ENCODE measurements around the gene KIAA0753. TPM values are rescaled to one million over a fixed set of nuclear protein-coding genes. Genes with fewer than 3 reads are reported as not detected.

The KIAA0753 gene
- total RNA-seq, 2 donors from 2014 or later, result 37.2 to 50.1 TPM

DNA sequence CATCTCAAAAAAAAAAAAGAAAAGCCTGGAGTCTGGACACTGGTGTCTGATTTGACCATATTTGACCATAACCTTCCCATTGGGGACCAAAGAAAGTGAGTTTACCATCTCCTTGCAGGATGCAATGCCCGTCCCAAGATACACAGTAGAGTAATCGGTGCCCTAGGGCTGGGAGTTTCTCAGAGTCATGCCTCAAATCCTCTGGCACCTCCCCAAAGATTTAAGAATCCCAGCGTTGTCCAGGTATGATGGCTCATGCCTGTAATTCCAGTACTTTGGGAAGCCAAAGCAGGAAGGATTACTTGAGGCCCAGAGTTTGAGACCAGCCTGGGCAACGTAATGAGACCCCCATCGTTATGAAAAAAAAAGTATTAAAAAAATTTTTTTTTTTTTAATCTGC, 89.2 kb downstream of the KIAA0753 start:
- Histone ChIP-seq H3K36me3 (ENCODE audit: control insufficient read depth, insufficient read depth, low read length) (no peaks in the 10 kb centered on the region), H3K9me3 (ENCODE audit: control insufficient read depth, low read length) (no peaks in the 10 kb centered on the region), H3K4me3 (ENCODE audit: low read length) (no peak overlapping the region), H3K4me1 (ENCODE audit: control insufficient read depth, insufficient read depth, low read length) (no peaks in the 10 kb centered on the region), H3K27ac (ENCODE audit: low read depth, low read length) (no peak overlapping the region), H3K27me3 (ENCODE audit: control insufficient read depth, insufficient read depth, low read length, poor library complexity, severe bottlenecking) (peaks cover 29% of the 10 kb centered on the region), H3K9ac (ENCODE audit: extremely low read depth, low read length, poor library complexity, severe bottlenecking) (no peak overlapping the region)
- TF ChIP-seq, protein P1, sequence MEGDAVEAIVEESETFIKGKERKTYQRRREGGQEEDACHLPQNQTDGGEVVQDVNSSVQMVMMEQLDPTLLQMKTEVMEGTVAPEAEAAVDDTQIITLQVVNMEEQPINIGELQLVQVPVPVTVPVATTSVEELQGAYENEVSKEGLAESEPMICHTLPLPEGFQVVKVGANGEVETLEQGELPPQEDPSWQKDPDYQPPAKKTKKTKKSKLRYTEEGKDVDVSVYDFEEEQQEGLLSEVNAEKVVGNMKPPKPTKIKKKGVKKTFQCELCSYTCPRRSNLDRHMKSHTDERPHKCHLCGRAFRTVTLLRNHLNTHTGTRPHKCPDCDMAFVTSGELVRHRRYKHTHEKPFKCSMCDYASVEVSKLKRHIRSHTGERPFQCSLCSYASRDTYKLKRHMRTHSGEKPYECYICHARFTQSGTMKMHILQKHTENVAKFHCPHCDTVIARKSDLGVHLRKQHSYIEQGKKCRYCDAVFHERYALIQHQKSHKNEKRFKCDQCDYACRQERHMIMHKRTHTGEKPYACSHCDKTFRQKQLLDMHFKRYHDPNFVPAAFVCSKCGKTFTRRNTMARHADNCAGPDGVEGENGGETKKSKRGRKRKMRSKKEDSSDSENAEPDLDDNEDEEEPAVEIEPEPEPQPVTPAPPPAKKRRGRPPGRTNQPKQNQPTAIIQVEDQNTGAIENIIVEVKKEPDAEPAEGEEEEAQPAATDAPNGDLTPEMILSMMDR (conservative IDR thresholded peaks at IDR 0.05), result no peak
- no peak overlapping the region for H3K27ac Mint-ChIP-seq
- no peak overlapping the region for H3K4me3 Mint-ChIP-seq
- no peak for DNase-seq
- H3K9me3 Mint-ChIP-seq, result no peaks in the 10 kb centered on the region
- peaks cover 6% of the 10 kb centered on the region for H3K4me1 Mint-ChIP-seq
- H3K36me3 Mint-ChIP-seq (ENCODE audit: low read depth), result no peaks in the 10 kb centered on the region
- 89 to 93% methylated on average over 5 of the region's 5 CpGs for WGBS, 2 experiments (ENCODE audit: insufficient coverage in 1 of 2, insufficient read length in 1 of 2)
- peaks cover 29% of the 10 kb centered on the region for H3K27me3 Mint-ChIP-seq (ENCODE audit: insufficient read depth)

DNA sequence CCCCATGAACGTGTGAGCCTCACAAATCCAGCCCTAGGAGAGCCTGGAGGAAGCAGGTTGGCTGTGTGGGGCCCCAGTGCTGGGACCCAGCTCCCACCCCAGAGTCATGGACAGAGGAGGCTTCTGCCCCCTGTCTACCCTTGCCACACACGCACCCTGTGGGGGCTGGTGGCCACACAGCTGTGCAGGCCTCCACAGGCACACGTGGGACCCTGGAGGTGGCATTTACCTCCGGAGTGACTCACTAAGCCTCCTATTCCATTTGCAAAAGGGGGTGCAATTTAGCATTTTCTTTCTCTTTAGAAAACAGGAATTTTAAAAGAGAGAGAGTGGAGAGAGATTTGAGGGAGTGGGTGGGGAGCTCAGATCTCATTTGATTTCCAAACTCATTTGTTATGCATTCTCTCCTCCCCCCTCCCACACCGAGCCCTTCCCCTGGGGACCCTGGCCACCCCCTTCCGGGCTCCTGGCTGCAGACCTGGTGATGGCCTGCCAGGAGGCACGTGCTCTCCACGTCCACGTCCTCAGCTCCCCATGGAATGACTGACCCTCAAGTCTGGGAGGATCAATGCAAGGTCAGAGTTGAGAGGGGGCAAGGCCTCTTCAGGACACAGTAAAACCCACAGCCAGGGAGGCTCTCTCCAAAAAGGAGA, 91.0 kb downstream of the KIAA0753 start:
- Mint-ChIP-seq H3K4me1 (no peaks in the 10 kb centered on the region), H3K9me3 (no peaks in the 10 kb centered on the region), H3K36me3 (ENCODE audit: low read depth) (no peaks in the 10 kb centered on the region), H3K27me3 (ENCODE audit: insufficient read depth) (peaks cover 18% of the 10 kb centered on the region), H3K4me3 (no peak overlapping the region), H3K27ac (no peak overlapping the region)
- no peaks in the 10 kb centered on the region for H3K36me3 ChIP-seq (ENCODE audit: control insufficient read depth, insufficient read depth, low read length)
- H3K27me3 ChIP-seq (ENCODE audit: control insufficient read depth, insufficient read depth, low read length, poor library complexity, severe bottlenecking), result peaks cover 13% of the 10 kb centered on the region
- H3K27ac ChIP-seq (ENCODE audit: low read depth, low read length), result no peak overlapping the region
- H3K9ac ChIP-seq (ENCODE audit: extremely low read depth, low read length, poor library complexity, severe bottlenecking), result no peak overlapping the region
- H3K4me3 ChIP-seq (ENCODE audit: low read length), result no peak overlapping the region
- H3K9me3 ChIP-seq (ENCODE audit: control insufficient read depth, low read length), result no peaks in the 10 kb centered on the region
- H3K4me1 ChIP-seq (ENCODE audit: control insufficient read depth, insufficient read depth, low read length), result no peaks in the 10 kb centered on the region
- DNase-seq, result no peak
- TF ChIP-seq, protein P1 (conservative IDR thresholded peaks at IDR 0.05), result peak; percentile 20
- WGBS, 2 experiments (ENCODE audit: insufficient coverage in 1 of 2, insufficient read length in 1 of 2), result 67 to 72% methylated on average over 2 to 9 of the region's 9 CpGs

- DNase-seq, result no peak
- no peak overlapping the region for H3K4me3 Mint-ChIP-seq
Measured at GRCh38 chr17:6548578-6549330, 91.8 kb downstream of the KIAA0753 start.

More at GRCh38 chr17:6548578-6549330, 91.8 kb downstream of the KIAA0753 start:
- no peaks in the 10 kb centered on the region for H3K4me1 ChIP-seq (ENCODE audit: control insufficient read depth, insufficient read depth, low read length)
- H3K27me3 ChIP-seq (ENCODE audit: control insufficient read depth, insufficient read depth, low read length, poor library complexity, severe bottlenecking), result peaks cover 5% of the 10 kb centered on the region
- Mint-ChIP-seq H3K9me3 (no peaks in the 10 kb centered on the region), H3K36me3 (ENCODE audit: low read depth) (no peaks in the 10 kb centered on the region), H3K27me3 (ENCODE audit: insufficient read depth) (peaks cover 11% of the 10 kb centered on the region), H3K4me1 (no peaks in the 10 kb centered on the region), H3K27ac (no peak overlapping the region)
- WGBS, 2 experiments (ENCODE audit: insufficient coverage in 1 of 2, insufficient read length in 1 of 2), result 85 to 86% methylated on average over 6 to 11 of the region's 11 CpGs
- H3K9me3 ChIP-seq (ENCODE audit: control insufficient read depth, low read length), result no peaks in the 10 kb centered on the region
- H3K27ac ChIP-seq (ENCODE audit: low read depth, low read length), result no peak overlapping the region
- no peak overlapping the region for H3K4me3 ChIP-seq (ENCODE audit: low read length)
- no peaks in the 10 kb centered on the region for H3K36me3 ChIP-seq (ENCODE audit: control insufficient read depth, insufficient read depth, low read length)
- no peak overlapping the region for H3K9ac ChIP-seq (ENCODE audit: extremely low read depth, low read length, poor library complexity, severe bottlenecking)
- TF ChIP-seq, protein P1 (conservative IDR thresholded peaks at IDR 0.05), result no peak

Data from endodermal cell (in vitro differentiated cells).